Karpas-422 (cell line): ENCODE data around the gene PBRM1. TPM values are rescaled to one million over a fixed set of nuclear protein-coding genes. Genes with fewer than 3 reads are reported as not detected.

Experiments
- DNase-seq: peaks from one replicate; pipeline ENCODE4 v3.0.0-alpha.2; 2015
- H2AFZ ChIP-seq: fragments of 200-600 bp; sonication (generic); 2 replicates; pipeline ENCODE4 v1.6.1; 2014; ENCODE audit warnings: antibody characterized with exemption, low read length, mixed read lengths
- H3K27ac ChIP-seq: fragments of 200-600 bp; sonication (generic); 2 replicates; pipeline ENCODE4 v1.5.1; 2014; ENCODE audit warnings: mild to moderate bottlenecking, low read length, moderate library complexity
- H3K27me3 ChIP-seq: fragments of 200-600 bp; sonication (generic); 2 replicates; pipeline ENCODE4 v1.6.1; 2014; ENCODE audit warnings: low read length, mixed read lengths
- H3K36me3 ChIP-seq: fragments of 200-600 bp; sonication (generic); 2 replicates; pipeline ENCODE4 v1.6.1; 2014; ENCODE audit warnings: low read length, mixed read lengths; ENCODE audit not compliant: insufficient read depth
- H3K4me1 ChIP-seq: fragments of 200-600 bp; sonication (generic); 2 replicates; pipeline ENCODE4 v1.6.1; 2014; ENCODE audit warnings: mild to moderate bottlenecking, low read length, mixed read lengths
- H3K4me2 ChIP-seq: fragments of 200-600 bp; sonication (generic); 2 replicates; pipeline ENCODE4 v1.6.1; 2014; ENCODE audit warnings: low read length, low read depth, mild to moderate bottlenecking; ENCODE audit not compliant: poor library complexity, severe bottlenecking
- H3K4me3 ChIP-seq: fragments of 200-600 bp; sonication (generic); 2 replicates; pipeline ENCODE4 v1.5.1; 2014; ENCODE audit warnings: mild to moderate bottlenecking, antibody characterized with exemption, low read length, mixed read lengths
- H3K79me2 ChIP-seq: fragments of 200-600 bp; sonication (generic); 2 replicates; pipeline ENCODE4 v1.6.1; 2014; ENCODE audit warnings: mild to moderate bottlenecking, low read length, mixed read lengths
- H3K9ac ChIP-seq: fragments of 200-600 bp; sonication (generic); 2 replicates; pipeline ENCODE4 v1.6.0; 2014; ENCODE audit warnings: low read length
- H3K9me2 ChIP-seq: fragments of 200-600 bp; sonication (generic), shearing (Covaris generic); replicated peaks from 2 replicates; pipeline ENCODE4 v1.6.0; 2014; ENCODE audit warnings: mild to moderate bottlenecking, low read length, moderate library complexity; ENCODE audit not compliant: insufficient read depth
- H3K9me3 ChIP-seq: fragments of 300-700, 200-600 bp; sonication (generic); 2 replicates; pipeline ENCODE4 v1.6.1; 2014; ENCODE audit warnings: low read length, mixed read lengths
- H4K20me1 ChIP-seq: fragments of 200-600 bp; sonication (generic); 2 replicates; pipeline ENCODE4 v1.6.1; 2014; ENCODE audit warnings: mild to moderate bottlenecking, antibody characterized with exemption, low read length, low read depth; ENCODE audit not compliant: insufficient read depth
- total RNA-seq: library from RNA; depleted of rRNA; stranded (reverse); fragments of >200 nt; shearing (Covaris generic); gene quantifications from 2 replicates; pipeline ENCODE4 v1.2.3, GENCODE V29; 2014; ENCODE audit warnings: low replicate concordance

PBRM1 gene
- total RNA-seq, 1 experiment from 2014 or later, result 53.3 TPM

DNA sequence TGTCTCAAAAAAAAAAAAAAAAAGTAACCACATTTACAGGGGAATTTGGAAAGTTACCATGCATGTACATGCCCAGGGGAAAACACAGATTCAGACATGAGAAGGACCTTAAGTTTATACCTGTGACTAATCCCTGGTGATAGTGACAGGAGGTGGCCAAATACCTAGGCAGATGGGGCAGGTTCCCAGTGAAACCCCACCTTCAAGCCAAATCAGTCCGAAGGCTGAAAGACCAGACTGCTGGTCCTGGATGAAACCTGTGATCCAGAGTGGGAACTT lies 36.0 kb upstream of the PBRM1 start:
- H3K4me1 ChIP-seq, result no peaks in the 10 kb centered on the region
- H2AFZ ChIP-seq, result no peak overlapping the region
- no peak overlapping the region for H3K4me2 ChIP-seq
- no peaks in the 10 kb centered on the region for H3K9me2 ChIP-seq
- no peaks in the 10 kb centered on the region for H3K27me3 ChIP-seq
- H3K9me3 ChIP-seq, result peaks cover 3% of the 10 kb centered on the region
- no peak for DNase-seq
- H4K20me1 ChIP-seq, result no peaks in the 10 kb centered on the region
- H3K9ac ChIP-seq, result no peak overlapping the region
- H3K36me3 ChIP-seq, result peaks cover 16% of the 10 kb centered on the region
- H3K27ac ChIP-seq, result no peak overlapping the region
- H3K79me2 ChIP-seq, result no peaks in the 10 kb centered on the region
- H3K4me3 ChIP-seq, result no peak overlapping the region

DNA sequence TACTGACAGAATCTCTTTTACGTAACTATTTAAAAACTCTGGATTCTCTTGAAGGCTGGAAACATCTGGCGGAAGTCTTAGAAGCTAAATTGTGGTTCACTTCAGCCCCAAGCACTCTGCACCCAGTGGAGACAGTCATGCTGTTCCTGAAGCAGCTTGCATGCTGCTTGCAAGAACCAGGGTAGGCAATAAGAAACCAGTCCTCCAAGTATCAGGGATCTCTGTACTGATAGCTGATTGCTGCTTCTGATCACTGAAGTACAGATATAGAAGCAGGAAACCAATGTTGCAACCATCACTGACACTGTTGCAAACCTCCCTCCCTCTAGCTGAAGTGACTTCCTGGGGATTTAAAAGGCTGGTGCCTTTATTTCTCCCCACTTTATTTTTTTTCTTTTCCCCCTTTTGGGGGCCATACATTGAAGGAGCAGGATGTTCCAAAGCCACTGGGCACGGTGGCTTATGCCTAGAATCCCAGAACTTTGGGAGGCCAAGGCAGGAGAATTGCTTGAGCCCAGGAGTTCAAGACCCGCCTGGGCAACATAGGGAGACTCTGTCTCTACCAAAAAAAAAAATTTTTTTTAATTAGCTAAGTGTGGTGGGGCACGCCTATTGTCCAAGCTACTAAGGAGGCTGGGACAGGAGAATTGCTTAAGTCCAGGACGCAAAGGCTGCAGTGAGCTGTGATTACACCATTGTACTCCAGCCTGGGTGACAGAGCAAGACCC lies 35.5 kb upstream of the PBRM1 start:
- Histone ChIP-seq H3K79me2 (no peaks in the 10 kb centered on the region), H4K20me1 (no peaks in the 10 kb centered on the region), H3K36me3 (peaks cover 16% of the 10 kb centered on the region), H3K4me3 (no peak overlapping the region), H3K4me1 (no peaks in the 10 kb centered on the region), H3K27ac (no peak overlapping the region), H3K9me2 (no peaks in the 10 kb centered on the region), H3K27me3 (no peaks in the 10 kb centered on the region), H3K9ac (no peak overlapping the region), H2AFZ (no peak overlapping the region), H3K4me2 (no peak overlapping the region), H3K9me3 (peaks cover 3% of the 10 kb centered on the region)
- no peak for DNase-seq

DNA sequence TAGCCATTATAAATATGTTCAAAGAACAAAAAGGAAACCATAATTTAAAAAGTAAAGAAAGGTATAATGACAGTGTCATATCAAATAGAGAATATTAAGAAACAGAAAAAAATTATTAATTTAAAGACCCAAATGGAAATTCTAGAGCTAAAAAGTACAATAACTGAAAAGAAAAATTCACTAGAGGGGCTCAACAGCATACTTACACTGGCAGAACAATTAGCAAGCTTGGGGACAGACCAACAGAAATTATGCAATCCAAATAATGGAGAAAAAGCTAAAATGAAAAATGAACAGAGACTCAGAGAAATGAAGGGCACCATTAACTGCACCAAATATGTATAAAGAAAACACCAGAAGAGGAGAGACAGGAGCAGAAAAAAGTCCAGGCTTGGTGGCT lies 33.9 kb upstream of the PBRM1 start:
- Histone ChIP-seq H3K27ac (no peak overlapping the region), H3K9me3 (peaks cover 3% of the 10 kb centered on the region), H3K9me2 (no peaks in the 10 kb centered on the region), H3K79me2 (no peaks in the 10 kb centered on the region), H3K4me1 (no peaks in the 10 kb centered on the region), H3K27me3 (no peaks in the 10 kb centered on the region), H3K36me3 (peaks cover 16% of the 10 kb centered on the region), H3K4me2 (no peak overlapping the region), H3K9ac (no peak overlapping the region), H4K20me1 (no peaks in the 10 kb centered on the region), H2AFZ (no peak overlapping the region), H3K4me3 (no peak overlapping the region)
- peak; percentile 48 for DNase-seq

GRCh38 chr3:52715714-52716305 lies 30.1 kb upstream of the PBRM1 start:
- Histone ChIP-seq H3K9me3 (peaks cover 1% of the 10 kb centered on the region), H3K4me2 (no peak overlapping the region), H3K27me3 (no peaks in the 10 kb centered on the region), H3K4me3 (no peak overlapping the region), H4K20me1 (no peaks in the 10 kb centered on the region), H3K36me3 (peaks cover 11% of the 10 kb centered on the region), H3K27ac (no peak overlapping the region), H3K79me2 (no peaks in the 10 kb centered on the region), H3K9me2 (no peaks in the 10 kb centered on the region), H3K4me1 (peaks cover 1% of the 10 kb centered on the region), H3K9ac (no peak overlapping the region), H2AFZ (no peak overlapping the region)
- no peak for DNase-seq

- Histone ChIP-seq H3K79me2 (no peaks in the 10 kb centered on the region), H4K20me1 (no peaks in the 10 kb centered on the region), H3K27me3 (no peaks in the 10 kb centered on the region), H3K27ac (no peak overlapping the region), H3K9me3 (no peaks in the 10 kb centered on the region; the same call in 1 of the 2 replicates), H3K4me3 (no peak overlapping the region), H3K36me3 (peaks cover 6% of the 10 kb centered on the region), H3K9me2 (no peaks in the 10 kb centered on the region), H3K4me1 (peaks cover 8% of the 10 kb centered on the region), H3K9ac (no peak overlapping the region), H2AFZ (no peak overlapping the region), H3K4me2 (no peak overlapping the region)
- no peak for DNase-seq
Measured at GRCh38 chr3:52714335-52715302, 28.9 kb upstream of the PBRM1 start.

GRCh38 chr3:52712291-52713212 lies 26.8 kb upstream of the PBRM1 start:
- Histone ChIP-seq H2AFZ (no peak overlapping the region), H3K9ac (no peak overlapping the region), H3K36me3 (peaks cover 15% of the 10 kb centered on the region)

DNA sequence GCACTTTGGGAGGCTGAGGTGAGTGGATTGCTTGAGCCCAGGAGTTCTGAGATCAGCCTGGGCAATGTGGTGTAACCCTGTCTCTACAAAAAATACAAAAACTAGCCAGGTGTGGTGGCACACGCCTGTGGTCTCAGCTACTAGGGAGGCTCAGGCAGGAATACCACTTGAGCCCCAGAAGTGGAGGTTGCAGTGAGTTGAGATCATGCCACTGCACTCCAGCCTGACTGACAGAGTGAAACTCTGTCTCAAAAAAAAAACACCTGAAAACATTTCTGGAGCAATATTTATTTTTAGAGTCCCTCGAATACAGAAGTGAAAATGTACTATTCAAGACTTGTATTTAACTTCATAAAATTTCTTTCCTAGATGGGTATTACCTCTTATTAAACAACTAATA lies 24.8 kb upstream of the PBRM1 start:
- H3K9ac ChIP-seq, result no peak overlapping the region
- no peak for DNase-seq
- no peak overlapping the region for H3K27ac ChIP-seq
- peaks cover 23% of the 10 kb centered on the region for H3K79me2 ChIP-seq
- H4K20me1 ChIP-seq, result peaks cover 6% of the 10 kb centered on the region; the same call in 1 of the 2 replicates
- H3K9me2 ChIP-seq, result no peaks in the 10 kb centered on the region
- peaks cover 15% of the 10 kb centered on the region for H3K36me3 ChIP-seq
- no peaks in the 10 kb centered on the region for H3K27me3 ChIP-seq
- no peak overlapping the region for H2AFZ ChIP-seq
- no peak overlapping the region for H3K4me3 ChIP-seq
- peaks cover 20% of the 10 kb centered on the region for H3K4me1 ChIP-seq
- H3K9me3 ChIP-seq, result no peaks in the 10 kb centered on the region
- H3K4me2 ChIP-seq, result no peak overlapping the region

More at GRCh38 chr3:52712291-52713212, 26.8 kb upstream of the PBRM1 start:
- Histone ChIP-seq H3K4me1 (peaks cover 15% of the 10 kb centered on the region), H3K79me2 (peaks cover 7% of the 10 kb centered on the region), H3K4me3 (no peak overlapping the region), H3K4me2 (no peak overlapping the region), H3K9me3 (no peaks in the 10 kb centered on the region), H3K9me2 (no peaks in the 10 kb centered on the region), H3K27me3 (no peaks in the 10 kb centered on the region), H4K20me1 (no peaks in the 10 kb centered on the region), H3K27ac (no peak overlapping the region)
- no peak for DNase-seq
